ENCODE results near the gene GALNT15.

DNA sequence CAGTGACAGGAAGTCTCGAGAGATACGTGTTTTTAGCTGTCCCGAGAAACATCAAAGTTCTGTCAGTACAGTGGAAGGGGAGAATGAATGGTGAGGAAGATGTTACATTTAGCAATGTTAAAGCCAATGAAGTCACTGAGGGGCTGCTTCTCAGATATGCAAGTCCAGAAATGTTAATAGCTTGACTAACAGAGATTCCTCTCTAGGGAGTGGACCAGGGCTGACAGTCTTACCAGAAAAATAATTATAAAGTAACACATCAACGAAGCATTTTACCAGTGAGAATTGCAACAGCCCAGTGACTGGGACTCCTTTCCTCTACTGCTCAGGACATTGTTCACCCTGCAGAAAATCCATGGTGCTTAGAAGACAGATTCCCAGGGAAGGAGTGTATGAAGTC lies 23.9 kb downstream of the GALNT15 start:
- TF ChIP-seq, protein P1, sequence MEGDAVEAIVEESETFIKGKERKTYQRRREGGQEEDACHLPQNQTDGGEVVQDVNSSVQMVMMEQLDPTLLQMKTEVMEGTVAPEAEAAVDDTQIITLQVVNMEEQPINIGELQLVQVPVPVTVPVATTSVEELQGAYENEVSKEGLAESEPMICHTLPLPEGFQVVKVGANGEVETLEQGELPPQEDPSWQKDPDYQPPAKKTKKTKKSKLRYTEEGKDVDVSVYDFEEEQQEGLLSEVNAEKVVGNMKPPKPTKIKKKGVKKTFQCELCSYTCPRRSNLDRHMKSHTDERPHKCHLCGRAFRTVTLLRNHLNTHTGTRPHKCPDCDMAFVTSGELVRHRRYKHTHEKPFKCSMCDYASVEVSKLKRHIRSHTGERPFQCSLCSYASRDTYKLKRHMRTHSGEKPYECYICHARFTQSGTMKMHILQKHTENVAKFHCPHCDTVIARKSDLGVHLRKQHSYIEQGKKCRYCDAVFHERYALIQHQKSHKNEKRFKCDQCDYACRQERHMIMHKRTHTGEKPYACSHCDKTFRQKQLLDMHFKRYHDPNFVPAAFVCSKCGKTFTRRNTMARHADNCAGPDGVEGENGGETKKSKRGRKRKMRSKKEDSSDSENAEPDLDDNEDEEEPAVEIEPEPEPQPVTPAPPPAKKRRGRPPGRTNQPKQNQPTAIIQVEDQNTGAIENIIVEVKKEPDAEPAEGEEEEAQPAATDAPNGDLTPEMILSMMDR (IDR thresholded peaks at IDR 0.05) = no peak
- no peak for TF ChIP-seq POLR2A (IDR thresholded peaks at IDR 0.05)

All from stomach (tissue), 4 donors.